GM06990 (cell line): ENCODE results near the gene TAMALIN.
A peak's percentile ranks its signal among the peaks of the same experiment; 100 is the strongest.

ENCODE experiments used
- DNase-seq: peaks from one replicate; pipeline ENCODE4 v3.0.0-alpha.2; 2011; ENCODE audit not compliant: insufficient read length; ENCODE audit errors: extremely low read depth
- H3K27me3 ChIP-seq: replicated peaks from 2 replicates; pipeline ENCODE4 v1.6.0; 2011; ENCODE audit warnings: low read length; ENCODE audit not compliant: control insufficient read depth, insufficient read depth
- H3K36me3 ChIP-seq: 2 replicates; pipeline ENCODE4 v1.5.1; 2011; ENCODE audit warnings: low read length; ENCODE audit not compliant: control insufficient read depth, insufficient read depth
- H3K4me3 ChIP-seq: replicated peaks from 2 replicates; pipeline ENCODE4 v1.5.1; 2011; ENCODE audit warnings: low read depth, mild to moderate bottlenecking, control low read depth, low read length
- CTCF ChIP-seq: IDR thresholded peaks from 2 replicates; pipeline ENCODE4 v1.5.1; 2011; ENCODE audit warnings: low read length, control low read depth, mild to moderate bottlenecking, inconsistent platforms; ENCODE audit not compliant: insufficient read depth, poor library complexity, severe bottlenecking

The TAMALIN gene

GRCh38 chr12:51961834-51962233 lies 44.9 kb upstream of the TAMALIN start:
- no peak for DNase-seq
- Histone ChIP-seq H3K36me3 (no peaks in the 10 kb centered on the region), H3K27me3 (no peaks in the 10 kb centered on the region), H3K4me3 (no peak overlapping the region)
- TF ChIP-seq CTCF: no peak

- Histone ChIP-seq H3K4me3 (no peak overlapping the region), H3K36me3 (no peaks in the 10 kb centered on the region), H3K27me3 (no peaks in the 10 kb centered on the region)
- no peak for DNase-seq
- no peak for TF ChIP-seq CTCF
These were observed 44.0 kb upstream of the TAMALIN start for GRCh38 chr12:51962737-51963136.

- Histone ChIP-seq H3K36me3 (no peaks in the 10 kb centered on the region), H3K4me3 (no peak overlapping the region), H3K27me3 (no peaks in the 10 kb centered on the region)
- TF ChIP-seq CTCF: no peak
- DNase-seq: no peak
These were observed 43.3 kb upstream of the TAMALIN start for GRCh38 chr12:51963477-51963876.

- H3K4me3 ChIP-seq: no peak overlapping the region
These were observed 37.1 kb upstream of the TAMALIN start for GRCh38 chr12:51969643-51970042.

GRCh38 chr12:51970904-51971646 lies 35.7 kb upstream of the TAMALIN start:
- DNase-seq: peak; percentile 80
- H3K27me3 ChIP-seq: no peaks in the 10 kb centered on the region
- H3K4me3 ChIP-seq: peak overlapping the region; percentile 33
- H3K36me3 ChIP-seq: no peaks in the 10 kb centered on the region
- peak; percentile 69 for TF ChIP-seq CTCF

More at GRCh38 chr12:51969643-51970042, 37.1 kb upstream of the TAMALIN start:
- no peak for TF ChIP-seq CTCF
- Histone ChIP-seq H3K27me3 (no peaks in the 10 kb centered on the region), H3K36me3 (no peaks in the 10 kb centered on the region)
- no peak for DNase-seq
